ENCODE results near the gene TEN1.
"Not testable (repeated sequence)": the region's sequence is repeated elsewhere in the genome, so short reads cannot be mapped to it uniquely, and the experiment has no call there.

- TF ChIP-seq, protein P1, sequence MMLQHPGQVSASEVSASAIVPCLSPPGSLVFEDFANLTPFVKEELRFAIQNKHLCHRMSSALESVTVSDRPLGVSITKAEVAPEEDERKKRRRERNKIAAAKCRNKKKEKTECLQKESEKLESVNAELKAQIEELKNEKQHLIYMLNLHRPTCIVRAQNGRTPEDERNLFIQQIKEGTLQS (IDR thresholded peaks at IDR 0.05): not testable (repeated sequence)
- TF ChIP-seq CTCF (IDR thresholded peaks at IDR 0.05; ENCODE audit: low read depth, low read length, missing input control); JUND (IDR thresholded peaks at IDR 0.05); GABPA (IDR thresholded peaks at IDR 0.05 in 1 of 2, conservative IDR thresholded peaks at IDR 0.05 in 1 of 2); HNF4G (IDR thresholded peaks at IDR 0.05); EGR1 (IDR thresholded peaks at IDR 0.05; ENCODE audit: low read depth in 2 of 2); REST (IDR thresholded peaks at IDR 0.05); FOXA1 (IDR thresholded peaks at IDR 0.05); YY1 (IDR thresholded peaks at IDR 0.05); SP1 (IDR thresholded peaks at IDR 0.05); RAD21 (IDR thresholded peaks at IDR 0.05); HNF4A (conservative IDR thresholded peaks at IDR 0.05); TAF1 (conservative IDR thresholded peaks at IDR 0.05): not testable (repeated sequence)
- TF ChIP-seq, protein P2, sequence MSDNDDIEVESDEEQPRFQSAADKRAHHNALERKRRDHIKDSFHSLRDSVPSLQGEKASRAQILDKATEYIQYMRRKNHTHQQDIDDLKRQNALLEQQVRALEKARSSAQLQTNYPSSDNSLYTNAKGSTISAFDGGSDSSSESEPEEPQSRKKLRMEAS (IDR thresholded peaks at IDR 0.05): not testable (repeated sequence)
Observed at GRCh38 chr17:76044475-76045007, 65.5 kb downstream of the TEN1 start.

Data from liver (tissue), 3 donors.